Measurements from ENCODE around the gene LIN54. TPM values are rescaled to one million over a fixed set of nuclear protein-coding genes. Genes with fewer than 3 reads are reported as not detected.
"Not testable (repeated sequence)": the region's sequence is repeated elsewhere in the genome, so short reads cannot be mapped to it uniquely, and the experiment has no call there.

LIN54 gene
- 29.2 TPM for total RNA-seq

DNA sequence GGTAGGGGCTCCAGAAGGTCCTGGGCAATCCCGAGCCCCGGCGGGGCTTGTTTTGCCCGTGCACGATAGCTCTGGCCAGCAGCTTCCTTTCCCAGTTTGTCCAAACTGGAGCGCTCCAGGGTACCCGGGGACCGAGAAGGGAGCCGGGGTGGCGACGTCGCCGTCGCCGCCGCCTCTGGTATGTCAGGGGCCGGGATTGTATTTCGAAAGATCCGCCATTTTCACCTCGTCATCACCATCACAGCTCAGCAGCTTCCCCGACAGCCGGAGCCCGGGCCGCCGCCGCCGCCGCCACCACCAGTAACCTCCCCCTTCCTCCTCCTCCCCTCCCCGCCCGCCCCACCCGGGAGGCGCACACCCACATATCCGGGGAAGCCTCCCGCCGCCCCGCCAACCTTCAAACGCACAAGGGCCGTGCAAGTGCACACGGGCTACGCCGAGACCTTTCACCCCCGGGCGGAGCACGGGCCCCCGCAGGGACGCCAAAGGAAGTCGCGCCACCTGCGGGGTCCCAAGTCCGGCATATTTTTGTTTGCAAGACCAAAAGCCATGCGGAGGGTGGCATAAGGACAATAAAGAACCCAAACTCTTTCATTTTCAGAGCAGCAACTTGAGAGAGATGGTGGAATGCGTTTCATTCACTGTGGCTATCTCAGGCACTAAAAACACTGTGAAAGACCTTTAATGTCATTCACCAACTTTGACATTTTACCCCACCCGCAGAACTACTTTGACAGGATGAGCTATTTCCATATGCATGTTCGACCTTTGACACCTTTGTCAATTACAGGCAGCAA, at the start of gene LIN54:
Gene LIN54, minus strand, starts transcription at position 302 of the 797 bp plus-strand sequence. CDS start 25,979 bp downstream, outside the sequence.
- DNase-seq: peak; percentile 68

DNA sequence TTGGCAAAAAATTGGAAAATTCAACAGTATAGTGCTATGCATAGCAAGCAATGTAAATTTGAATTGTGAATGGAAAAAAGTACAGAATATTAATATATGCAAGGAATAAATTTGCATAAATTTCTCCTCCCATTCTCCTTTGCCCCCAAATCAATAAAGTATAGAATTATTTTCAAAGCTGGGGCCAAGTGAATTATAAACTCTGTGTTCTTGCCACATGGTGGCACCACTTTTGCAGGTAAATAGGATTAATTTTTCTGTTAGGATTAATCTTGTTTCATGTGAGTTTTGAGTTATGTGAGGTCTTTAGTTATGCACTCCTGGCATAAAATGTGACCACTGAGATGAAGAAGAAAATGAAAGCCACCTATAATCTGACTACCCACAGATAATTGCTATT, 44.3 kb upstream of the LIN54 start:
- no peak for DNase-seq

DNA sequence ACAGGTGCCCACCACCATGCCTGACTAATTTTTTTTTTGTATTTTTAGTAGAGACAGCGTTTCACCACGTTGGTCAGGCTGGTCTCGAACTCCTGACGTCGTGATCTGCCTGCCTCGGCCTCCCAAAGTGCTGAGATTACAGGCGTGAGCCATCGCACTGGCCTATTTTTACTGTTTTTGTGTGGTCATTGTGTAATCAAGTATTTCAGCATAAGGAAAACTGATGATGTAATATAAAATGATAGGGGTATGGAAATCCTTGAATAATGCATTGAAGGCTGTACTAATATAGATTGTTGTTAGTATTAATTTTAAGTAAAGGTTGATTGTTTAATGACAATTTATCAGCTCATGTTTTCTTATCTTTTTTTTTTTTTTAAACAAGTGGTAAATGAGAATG, 38.2 kb upstream of the LIN54 start:
- not testable (repeated sequence) for DNase-seq

DNA sequence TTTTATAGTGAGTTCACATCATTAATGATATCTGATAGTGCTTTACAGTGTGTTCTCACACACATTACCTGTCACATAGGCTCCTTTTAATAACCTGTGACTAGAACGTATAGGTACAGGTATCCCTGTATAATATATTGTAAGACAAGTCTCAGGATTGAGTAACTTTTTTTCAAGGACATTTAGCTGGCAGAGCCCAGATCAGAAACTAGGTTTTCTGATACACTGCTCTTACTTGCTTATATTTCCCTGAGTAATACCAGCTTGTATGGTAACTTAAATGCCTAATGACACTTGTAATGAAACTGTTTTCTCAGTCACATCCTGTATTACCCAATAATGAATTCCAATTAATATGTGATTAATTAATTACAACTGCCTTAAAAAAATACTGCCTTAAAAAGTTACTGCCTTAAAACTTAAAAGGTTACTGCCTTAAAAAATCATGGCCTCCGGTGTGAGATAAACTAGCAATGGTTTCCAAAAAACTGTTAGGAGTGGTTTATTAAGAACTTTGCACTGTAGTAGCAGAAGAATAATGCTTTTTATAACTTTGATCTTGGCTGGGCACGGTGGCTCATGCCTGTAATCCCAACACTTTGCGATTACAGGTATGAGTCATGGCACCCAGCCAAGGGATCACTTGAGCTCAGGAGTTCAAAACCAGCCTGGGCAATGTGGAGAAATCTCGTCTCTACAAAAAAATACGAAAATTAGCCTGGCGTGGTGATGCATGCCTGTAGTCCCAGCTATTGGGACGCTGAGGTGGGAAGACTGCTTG, 36.3 kb upstream of the LIN54 start:
- no peak for DNase-seq

DNA sequence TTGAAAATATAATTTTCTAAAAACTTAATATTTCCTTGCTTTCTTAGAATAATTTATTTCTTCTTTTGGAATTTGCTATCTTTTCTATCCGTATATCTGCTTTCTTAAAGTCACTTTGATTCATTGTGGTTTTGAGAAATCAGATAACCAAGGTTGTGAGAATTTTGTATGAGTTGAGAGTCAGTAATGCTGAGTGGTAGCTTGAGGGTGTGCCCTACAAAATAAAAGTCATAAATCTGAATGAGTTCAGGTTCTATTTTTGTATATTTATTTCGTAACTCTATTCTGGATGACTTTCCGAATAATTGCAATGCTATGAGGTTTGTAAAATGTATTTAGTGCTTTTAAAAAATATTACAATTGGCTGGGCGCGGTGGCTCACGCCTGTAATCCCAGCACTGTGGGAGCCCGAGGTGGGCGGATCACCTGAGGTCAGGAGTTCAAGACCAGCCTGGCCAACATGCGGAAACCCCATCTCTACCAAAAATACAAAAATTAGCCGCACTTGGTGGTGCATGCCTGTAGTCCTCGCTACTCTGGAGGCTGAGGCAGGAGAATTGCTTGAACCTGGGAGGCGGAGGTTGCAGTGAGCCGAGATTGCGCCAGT, 33.3 kb upstream of the LIN54 start:
- DNase-seq: no peak

DNA sequence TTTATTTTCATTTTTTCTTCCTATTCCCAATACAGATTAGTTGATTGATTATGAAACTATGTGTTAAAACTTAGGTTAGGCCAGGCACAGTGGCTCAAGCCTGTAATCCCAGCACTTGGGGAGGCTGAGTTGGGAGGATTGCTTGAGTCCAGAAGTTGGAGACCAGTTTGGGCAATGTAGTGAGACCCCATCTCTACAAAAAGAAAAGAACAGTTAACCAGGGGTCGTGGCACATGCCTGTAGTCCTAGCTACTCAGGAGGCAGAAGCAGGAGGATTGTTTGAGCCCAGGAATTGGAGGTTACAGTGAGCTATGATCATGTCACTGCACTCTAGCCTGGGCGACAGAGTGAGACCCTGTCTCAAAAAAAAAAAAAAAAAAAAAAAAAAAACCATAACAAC, 32.5 kb upstream of the LIN54 start:
- DNase-seq: not testable (repeated sequence)

DNA sequence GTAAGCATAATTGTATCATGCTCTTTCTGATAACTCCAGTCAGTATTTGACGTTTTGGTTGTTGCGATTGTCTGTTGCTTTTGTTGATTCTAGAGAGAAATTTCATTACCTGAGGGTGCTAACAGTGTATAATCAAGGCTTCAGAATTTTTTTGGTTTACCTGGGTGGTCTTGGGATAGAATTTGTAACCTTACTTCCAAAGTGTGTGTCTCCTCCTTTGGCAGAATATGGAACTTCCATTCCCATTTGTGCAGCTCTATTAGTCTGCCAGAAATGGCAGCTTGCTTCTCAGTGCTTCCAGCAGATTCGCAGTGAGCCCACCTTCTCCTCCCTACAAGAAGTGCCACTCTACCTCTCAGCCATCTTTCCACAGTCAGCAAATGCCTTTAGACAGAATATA, 29.6 kb upstream of the LIN54 start:
- no peak for DNase-seq

DNA sequence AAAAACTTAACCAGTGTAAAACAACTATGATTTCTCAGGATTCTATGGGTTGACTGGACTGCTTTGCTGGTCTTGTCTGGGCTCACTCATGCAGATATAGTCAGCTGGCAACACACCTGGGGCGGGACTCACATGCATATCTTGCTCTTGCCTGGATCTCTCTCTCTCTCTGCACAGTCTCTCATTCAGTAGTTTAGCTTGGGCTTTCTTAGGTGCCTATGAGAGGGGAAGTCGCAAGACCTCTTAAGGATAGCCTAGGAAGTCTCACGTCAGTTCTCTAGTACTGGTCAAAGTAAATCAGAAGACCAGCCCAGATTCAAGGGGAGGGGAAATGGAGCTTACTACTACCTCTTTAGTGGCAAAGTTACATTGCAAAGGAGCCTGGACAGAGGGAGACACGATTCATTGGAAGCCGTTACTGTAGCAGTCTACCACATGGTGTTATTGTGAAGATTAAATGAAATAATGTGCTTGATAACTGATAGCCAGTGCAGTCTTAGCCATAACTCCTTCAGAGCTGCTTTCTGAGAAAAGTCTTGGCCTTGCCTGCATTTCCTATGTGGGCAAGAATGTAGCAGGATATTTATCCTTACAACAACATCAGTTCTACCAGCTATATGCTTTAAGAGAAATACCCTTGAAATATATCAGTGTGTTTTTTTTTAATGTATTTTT, 26.5 kb upstream of the LIN54 start:
- DNase-seq: no peak

DNA sequence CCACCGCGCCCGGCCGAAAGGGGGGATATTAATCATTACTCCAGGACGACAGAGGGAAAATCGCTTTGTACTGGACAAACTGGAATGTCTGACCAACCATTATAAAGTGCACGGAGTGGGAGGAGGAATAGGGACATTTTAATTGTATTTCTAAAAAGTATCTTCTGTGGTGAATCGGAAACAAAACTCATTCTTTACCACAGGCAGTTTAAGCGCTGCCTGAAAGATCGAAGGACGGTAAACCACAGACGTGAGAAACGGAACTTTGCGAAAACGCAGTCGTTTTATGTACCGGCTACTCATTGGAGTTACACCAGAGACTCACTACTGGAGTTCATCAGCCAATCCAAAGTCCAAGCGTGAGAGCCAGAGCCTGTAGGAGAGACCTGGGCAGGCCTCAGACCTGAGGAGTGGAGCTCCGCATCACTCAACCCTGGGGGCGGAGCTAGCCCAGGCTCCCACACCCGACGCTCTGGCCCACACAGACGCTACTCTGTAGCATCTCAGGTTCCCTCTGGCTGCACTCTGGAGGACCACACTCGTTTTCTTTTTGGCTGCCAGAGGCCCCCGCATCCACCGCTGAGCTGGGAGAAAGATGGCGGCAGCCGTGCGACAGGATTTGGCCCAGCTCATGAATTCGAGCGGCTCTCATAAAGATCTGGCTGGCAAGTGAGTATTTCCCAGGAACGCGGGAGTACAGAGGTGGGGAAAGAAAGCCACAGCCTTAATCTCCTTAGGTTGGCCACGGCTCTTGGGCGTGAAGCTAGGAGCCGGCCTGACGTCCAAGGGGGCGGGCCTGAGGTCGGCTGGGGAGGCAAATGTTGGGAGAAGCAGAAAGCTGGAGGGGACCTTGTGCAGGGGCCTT, 24.2 kb upstream of the LIN54 start, which contains the start of gene COPS4:
Gene COPS4, plus strand, starts transcription at position 554 of the 865 bp plus-strand sequence. Its CDS starts 42 bp downstream, at position 596.
- DNase-seq: peak; percentile 98

DNA sequence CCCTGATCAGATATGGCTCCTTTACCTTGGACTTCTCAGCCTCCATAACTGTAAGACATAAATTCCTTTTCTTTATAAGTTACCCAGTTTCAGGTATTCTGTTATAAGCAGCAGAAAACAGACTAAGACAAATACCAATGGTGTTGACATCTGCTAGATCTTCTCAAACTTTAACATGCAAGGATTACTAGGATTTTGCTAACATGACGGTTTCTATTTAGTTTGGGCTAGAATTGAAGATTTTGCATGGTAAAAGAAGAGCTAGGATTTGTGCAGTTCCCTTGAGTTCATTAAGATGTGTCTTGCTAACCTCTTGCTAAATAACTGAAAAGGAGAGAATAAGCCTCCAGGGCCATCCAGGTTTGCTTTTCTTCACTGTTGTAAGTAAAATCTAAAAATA, 19.1 kb upstream of the LIN54 start:
- DNase-seq: no peak

DNA sequence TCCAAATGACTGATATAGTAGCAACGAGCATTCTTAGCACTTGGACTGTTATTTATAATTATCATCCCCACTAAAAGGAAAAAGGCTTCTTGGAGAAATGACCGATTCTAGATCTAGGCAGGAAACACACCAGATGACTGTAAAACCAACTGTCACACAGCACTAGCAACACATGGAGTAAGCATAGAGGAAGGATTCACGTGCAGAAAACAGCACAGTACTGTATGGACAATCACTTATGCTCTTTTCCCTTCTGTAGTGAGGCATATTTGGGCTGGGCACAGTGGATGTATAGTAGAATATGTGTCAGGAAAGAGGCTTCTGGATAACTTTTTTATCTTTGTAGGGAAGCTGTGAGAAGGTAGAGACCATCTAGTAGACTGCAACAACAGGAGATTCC, 18.4 kb upstream of the LIN54 start:
- DNase-seq: no peak

DNA sequence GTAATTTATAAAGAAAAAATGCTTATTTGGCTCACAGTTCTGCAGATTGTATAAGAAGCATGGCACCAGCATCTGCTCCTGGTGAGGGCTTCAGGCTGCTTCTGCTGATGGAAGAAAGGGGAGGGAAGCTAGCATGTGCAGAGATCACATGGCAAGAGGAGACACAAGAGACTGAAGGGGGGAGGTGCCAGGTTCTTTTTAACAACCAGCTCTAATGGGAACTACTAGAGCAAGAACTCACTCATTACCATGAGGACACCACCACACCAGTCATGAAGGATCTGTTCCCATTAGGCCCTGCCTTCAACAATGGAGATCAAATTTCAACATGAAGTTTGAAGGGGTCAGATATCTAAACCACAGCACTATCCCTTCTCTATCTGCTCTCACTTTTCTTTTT, 14.9 kb upstream of the LIN54 start:
- DNase-seq: no peak

DNA sequence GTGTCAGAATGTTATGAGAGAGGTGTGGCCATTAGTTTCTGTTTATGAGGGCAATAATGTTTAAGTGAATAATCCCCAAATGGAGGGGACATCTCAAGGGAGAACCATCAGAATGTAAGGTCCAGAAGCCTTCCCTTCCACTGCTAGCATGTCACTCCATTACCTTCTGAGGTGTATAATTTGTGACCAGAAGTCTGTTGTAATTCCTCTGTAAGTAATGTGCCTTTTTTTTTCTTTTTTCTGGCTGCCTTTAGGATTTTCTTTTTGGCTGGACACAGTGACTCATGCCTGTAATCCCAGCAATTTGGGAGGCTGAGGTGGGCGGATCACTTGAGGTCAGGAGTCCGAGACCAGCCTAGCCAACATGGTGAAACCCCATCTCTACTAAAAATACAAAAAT, 13.6 kb upstream of the LIN54 start:
- DNase-seq: no peak

DNA sequence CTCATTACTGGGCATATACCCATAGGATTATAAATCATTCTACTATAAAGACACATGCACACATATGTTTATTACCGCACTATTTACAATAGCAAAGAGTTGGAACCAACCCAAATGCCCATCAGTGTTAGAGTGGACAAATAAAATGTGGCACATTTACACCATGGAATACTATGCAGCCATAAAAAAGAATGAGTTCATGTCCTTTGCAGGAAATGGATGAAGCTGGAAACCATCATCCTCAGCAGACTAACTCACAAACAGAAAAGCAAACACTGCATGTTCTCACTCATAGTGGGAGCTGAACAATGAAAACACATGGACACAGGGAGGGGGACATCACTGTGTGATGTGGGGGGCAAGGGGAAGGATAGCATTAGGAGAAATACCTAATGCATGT, 13.0 kb upstream of the LIN54 start:
- DNase-seq: not testable (repeated sequence)

DNA sequence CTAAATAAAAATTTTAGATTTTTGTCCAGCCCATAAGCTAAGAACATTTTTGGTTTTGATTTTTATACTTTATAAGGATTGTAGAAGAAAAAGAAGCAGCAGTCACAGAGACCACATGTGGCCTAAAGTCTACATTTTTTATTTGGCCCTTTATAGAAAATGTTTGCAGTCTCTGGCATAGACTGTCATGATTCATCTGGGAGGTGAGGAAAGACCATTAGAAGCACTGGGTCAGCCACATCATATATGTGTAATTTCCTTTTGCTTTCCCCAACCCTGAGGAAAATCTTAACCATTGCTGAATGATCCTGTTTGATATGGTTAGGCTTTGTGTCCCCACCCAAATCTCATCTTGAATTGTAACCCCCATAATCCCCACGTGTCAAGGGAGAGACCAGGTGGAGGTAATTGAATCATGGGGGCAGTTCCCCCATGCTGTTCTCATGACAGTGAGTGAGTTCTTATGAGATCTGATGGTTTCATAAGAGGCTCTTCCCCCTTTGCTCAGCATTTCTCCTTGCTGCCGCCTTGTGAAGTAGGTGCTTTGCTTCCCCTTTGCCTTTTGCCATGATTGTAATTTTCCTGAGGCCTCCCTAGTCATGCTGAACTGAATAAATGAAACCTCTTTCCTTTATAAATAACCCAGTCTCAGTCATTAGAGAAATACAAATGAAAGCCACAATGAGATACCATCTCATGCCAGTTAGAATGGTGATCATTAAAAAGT, 12.3 kb upstream of the LIN54 start:
- DNase-seq: no peak

DNA sequence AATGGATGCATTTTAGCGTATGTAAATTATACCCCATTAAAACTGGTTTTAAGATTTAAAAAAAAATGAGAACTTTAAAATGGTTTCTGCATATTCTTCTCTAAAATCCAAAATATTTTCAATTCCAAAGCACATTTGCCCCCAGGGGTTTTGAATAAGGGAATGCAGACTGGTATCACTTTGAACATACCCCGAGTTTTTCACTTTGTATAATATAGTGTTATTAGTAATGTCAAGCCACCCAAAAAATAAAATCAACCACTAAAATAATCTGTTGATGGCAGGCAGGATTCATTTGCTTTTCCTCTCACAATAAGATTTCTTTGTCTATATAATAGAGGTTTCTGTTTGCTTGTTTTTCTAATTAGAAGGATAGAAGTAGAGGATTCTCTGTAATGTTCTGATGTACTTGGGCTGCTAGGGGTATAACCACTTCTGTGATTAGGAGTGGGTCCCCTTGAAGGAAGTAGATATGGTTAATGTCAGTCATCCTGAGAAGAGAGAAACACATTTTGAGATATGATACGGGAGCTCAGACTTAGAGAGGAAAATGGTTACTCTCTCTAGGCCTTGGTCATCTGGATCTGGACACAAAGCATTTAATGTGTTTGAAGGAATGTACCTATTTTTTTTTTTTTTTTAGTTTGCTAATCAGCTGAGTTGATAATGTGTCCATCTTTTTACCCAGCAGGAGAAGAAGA, 9.3 kb upstream of the LIN54 start:
- no peak for DNase-seq

DNA sequence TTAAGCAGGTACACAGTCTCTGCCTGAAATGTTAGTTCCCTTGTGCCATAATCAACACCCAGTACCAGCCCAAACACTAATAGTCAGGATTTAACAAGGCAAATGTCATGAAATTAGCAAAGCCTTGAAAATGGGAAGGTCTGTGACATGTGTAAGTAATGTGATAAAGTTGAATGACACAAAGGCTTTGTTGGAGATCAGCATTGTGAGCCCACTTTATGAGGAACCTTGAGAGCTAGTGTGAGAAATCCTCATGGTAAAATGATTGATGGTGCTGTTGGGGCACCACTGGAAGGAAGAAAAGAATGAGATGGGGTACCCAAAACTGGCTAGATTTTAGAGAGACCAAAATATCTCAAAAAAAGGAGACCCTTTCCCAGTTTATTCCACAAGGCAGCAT, 3.3 kb upstream of the LIN54 start:
- no peak for DNase-seq

DNA sequence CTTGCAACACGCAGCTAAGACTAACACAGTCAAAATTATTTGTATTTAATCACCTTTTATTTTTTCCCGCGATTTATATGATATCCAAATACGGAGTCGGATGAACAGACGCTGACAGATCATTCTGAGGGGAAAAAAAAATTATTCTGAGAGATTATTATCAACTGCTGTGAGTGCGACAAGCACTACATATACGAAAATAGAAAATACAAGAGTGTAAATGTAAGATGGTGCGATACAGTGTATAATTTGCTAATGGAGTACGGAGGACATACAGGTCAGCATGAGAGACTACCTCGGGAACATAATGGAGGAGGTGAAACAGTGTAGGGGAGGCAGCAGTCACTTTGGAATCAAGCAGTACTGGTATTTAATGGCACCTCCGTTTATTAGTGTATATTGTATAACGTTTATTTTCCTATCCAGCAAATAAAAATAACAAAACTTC, 2.8 kb upstream of the LIN54 start:
- no peak for DNase-seq

DNA sequence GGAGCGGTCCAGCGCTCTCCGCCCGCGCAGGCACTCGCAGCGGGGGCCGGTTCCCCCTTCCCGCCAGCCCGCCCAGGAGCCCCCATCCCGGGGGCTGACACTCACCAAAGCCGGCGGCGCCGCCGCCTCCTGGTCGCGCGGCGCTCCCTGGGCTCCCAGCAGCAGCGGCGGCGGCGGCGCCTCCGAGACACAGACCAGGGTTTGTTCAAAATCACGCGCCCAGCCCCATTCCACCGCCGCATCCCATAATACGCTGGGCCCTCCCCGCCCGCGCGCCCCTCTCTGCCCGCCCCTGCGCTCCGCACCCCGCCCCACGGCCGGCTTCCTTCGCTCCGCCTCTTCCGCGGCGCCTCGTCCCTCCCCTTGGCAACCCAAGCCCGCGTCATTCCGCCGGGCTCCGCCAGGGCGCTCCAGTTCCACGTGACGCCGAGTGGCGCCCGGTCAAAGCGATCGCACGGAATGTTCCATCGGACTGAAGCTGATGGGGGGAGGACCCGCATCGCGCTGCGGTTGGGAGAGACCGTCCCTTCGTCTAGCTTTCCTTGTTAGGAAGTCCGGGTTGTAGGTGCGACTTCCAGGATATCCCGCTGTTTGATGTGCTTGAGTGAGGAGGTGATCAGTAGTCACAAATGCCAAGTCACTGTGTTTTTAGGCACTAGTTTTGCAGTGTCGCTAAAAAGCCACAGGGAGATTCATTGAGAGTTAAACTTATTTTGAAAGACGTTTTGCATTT, 2.2 kb upstream of the LIN54 start:
- peak; percentile 99 for DNase-seq
